DMS 273 treated with DMSO at 0.1 percent for 48 hours (cell line): ENCODE measurements around the gene TMEM74B.
"Not testable (repeated sequence)": the region's sequence is repeated elsewhere in the genome, so short reads cannot be mapped to it uniquely, and the experiment has no call there.

ENCODE experiments used
- DNase-seq: peaks from one replicate; lab custom pipeline; 2025; lab: John Stamatoyannopoulos, UW

Gene TMEM74B

DNA sequence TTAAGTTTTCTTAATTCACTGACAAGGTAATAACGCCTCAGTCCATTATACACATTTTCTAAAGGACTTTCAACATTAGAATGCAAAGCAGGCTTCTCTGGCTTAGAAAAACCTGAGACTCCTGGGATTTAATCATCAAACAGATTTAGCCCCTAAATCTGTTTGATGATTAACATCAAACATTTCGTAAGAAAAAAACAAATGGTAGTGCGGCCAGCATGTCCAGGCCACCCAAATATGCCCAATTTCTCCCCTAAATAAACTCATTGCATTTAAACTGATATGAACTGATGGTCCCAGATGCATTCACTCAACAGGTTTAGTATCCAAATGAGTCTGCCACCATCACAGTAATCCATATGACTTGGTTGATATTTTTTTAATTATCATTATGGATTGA is 6.2 kb downstream of the TMEM74B start:
- DNase-seq: no peak

- no peak for DNase-seq
Measured at GRCh38 chr20:1178103-1178502, 6.7 kb downstream of the TMEM74B start.

DNA sequence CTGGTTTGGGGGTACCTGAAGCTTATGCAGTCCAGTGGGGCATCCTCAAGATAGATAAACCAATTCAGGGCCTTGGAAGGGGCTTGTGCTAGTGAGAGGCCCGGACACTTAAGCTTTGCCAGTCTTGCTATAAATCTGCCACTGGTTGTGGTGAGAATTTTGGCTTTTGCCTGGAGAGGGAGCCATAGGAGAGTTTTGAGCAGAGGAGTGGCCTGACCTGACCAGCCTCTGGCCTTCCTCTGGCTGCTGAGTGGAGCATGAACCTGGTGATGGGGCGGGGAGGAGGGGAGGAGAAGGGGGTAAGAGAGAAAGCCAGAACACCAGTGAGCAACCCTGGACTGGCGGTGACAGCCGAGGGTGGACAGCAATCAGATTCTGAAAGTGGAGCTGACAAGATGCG is 7.1 kb downstream of the TMEM74B start:
- no peak for DNase-seq

GRCh38 chr20:1174787-1175186 is 10.0 kb downstream of the TMEM74B start:
- no peak for DNase-seq

- no peak for DNase-seq
Measured at GRCh38 chr20:1173698-1174097, 11.1 kb downstream of the TMEM74B start.

DNA sequence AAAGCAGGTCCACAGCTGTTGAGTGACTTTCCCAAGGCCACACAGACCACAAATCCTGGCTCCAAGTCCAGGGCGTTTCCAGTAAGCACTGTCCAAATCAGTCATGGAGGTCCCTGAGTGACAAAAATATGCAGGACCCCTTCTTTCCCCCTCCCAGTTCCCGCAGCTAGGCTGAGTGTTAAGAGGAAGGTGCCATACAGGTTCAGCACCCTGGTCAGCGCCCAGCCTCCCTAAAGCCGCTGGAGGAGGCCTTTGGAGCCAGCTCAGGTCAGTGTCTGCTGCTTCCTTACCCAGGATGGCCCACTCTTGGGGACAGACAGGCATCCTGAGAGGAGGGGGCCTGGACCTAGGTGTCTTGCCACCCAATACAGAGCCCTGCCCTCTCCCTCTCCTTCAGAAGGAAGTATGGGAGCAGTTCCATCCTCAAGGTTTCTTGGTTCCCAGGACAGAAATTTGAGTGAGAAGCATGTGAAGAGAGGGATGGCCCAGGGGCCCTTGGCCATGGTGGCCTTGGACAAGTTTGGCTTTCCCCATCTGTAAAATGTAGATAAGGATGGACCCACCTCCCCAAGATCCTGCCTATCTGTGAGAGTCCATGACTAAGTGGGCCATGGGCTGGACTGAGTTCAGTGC is 13.2 kb downstream of the TMEM74B start:
- no peak for DNase-seq

- no peak for DNase-seq
Measured at GRCh38 chr20:1169224-1169623, 15.6 kb downstream of the TMEM74B start.

DNA sequence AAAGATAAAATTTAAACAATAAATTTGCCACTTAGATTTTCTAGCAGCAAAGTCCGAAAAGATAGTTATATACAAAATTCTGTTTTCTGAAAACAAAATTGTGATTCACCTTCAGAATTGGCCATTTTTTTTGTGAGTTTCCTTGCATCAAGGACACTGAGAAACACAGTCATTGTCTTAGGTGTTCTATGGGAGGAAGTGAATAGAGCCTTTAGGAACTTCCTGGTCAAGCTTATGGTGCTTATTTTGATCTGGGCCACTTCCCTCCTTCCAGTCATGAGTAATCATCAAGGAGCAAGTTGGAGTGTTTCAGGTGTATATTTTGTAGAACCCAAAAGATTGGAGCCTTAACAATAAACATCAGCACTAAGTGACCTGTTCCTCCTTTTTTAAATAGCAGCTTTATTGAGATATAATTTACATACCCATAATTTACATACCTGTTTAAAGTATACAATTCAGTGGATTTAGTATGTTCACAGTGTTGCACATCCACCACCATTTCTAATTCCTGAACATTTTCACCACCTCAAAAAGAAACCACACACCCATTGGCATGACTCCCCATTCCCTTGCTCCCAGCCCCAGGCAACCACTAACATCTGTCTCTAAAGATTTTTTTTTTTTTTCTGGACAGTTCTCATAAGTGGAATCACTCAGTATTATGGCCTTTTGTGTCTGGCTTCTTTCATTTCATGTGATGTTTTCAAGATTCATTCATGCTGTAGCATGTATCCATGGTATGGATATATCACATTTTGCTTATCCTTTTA is 17.6 kb downstream of the TMEM74B start:
- no peak for DNase-seq

- no peak for DNase-seq
Measured at GRCh38 chr20:1165941-1166340, 18.8 kb downstream of the TMEM74B start.

GRCh38 chr20:1165521-1165920 is 19.3 kb downstream of the TMEM74B start:
- DNase-seq: no peak

GRCh38 chr20:1164871-1165270 is 19.9 kb downstream of the TMEM74B start:
- DNase-seq: no peak

GRCh38 chr20:1163653-1164052 is 21.1 kb downstream of the TMEM74B start:
- DNase-seq: no peak

DNA sequence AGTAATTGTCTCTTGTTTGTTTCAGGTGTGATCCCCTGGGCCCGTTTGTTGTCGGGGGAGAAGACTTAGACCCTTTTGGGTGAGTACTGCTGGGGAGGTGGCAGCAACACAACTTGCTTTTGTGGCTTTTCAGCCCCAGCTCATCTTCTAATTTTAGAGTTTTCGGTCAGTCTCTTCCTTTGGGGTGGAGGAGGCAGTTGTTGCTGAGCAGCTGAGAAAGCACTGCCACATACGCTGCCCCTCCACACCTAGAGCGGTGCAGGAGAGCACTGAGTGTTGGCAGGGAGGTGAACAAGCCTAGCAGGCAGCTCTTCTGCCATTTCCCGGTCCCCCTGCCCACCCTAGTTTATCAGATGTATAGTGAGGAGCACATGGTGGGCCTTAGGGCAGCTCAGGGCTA is 21.7 kb downstream of the TMEM74B start:
- no peak for DNase-seq

GRCh38 chr20:1160991-1161390 is 23.8 kb downstream of the TMEM74B start:
- DNase-seq: no peak

DNA sequence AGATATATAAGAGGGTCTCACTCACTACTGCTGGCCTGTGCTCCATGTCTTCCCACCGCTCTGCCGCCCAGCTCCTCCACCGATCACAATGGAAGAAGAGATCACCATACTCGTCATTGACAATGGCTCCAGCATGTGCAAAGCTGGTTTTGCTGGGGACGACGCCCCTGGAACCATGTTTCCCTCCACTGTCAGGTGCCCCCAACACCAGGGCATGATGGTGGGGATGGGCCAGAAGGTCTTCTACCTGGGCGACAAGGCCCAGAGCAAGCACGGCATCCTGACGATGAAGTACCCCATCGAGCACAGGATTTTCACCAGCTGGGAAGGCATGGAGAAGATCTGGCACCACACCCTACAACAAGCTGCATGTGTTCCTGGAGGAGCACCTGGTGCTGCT is 24.3 kb downstream of the TMEM74B start:
- DNase-seq: no peak

DNA sequence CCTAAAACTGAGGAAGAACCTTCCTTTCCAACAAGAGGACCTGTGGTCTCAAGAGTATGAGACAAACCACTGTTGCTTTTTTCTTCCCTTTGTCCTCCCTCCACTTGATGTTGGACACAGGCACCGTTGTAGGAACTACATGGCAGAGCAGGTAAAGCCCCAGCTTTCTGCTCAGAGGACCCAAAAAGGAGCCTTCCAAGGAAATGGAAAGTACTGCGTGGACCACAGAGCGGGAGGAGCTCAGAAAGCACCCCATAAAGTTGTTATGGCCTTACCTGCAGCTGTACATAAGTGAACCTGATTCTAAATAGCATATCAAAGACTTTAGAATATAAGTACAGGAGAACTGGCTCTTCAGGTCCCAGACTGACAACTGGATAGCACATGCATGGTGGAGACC is 29.4 kb downstream of the TMEM74B start:
- DNase-seq: no peak

DNA sequence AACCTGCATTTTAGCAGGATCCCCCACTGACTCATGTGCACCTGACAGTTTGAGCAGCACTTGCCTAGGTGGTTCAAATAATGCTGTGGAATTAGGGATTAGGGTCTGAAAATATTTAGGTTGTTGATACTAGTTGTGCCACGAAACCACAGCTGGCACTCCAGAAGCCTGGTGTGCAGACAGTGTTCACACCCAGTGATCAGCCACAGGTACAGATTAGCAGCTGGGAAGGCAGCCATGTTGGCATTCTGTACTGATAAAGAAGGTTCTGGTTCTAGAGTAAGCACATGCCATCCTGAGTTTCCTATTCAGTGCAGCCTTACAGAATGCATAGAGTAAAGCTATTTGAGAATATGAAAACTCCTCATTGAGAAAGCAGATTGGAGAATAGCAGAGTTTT is 30.1 kb downstream of the TMEM74B start:
- DNase-seq: no peak

- DNase-seq: no peak
Measured at GRCh38 chr20:1154226-1154625, 30.6 kb downstream of the TMEM74B start.

DNA sequence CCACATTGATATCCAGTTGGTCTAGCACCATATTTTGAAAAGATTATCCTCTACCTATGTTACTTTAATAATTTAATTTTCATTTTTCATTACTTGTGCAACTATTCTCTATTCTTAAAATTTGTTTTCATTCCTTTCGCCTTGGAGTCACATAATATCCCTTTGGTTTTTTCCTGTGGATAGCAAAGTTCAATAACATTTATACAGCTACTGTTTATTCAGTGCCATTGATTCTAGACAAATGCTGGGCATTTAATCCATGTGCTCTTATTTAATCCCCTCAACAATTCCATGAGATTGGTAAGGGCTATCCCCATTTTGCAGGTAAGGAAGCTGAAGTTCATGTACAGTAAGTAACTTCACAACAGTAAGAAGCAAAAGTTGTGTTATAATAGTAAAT is 33.8 kb downstream of the TMEM74B start:
- DNase-seq: no peak

GRCh38 chr20:1150218-1150617 is 34.6 kb downstream of the TMEM74B start:
- no peak for DNase-seq

DNA sequence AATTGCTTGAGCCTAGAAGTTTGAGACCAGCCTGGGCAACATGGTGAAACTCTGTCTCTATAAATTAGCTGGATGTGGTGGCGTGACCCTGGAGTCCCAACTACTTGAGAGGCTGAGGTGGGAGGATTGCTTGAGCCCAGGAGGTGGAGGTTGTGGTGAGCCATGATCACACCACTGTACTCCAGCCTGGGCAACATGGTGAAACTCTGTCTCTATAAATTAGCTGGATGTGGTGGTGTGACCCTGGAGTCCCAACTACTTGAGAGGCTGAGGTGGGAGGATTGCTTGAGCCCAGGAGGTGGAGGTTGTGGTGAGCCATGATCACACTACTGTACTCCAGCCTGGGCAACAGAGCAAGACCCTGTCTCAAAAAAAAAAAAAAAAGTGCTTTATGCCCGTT is 35.0 kb downstream of the TMEM74B start:
- DNase-seq: not testable (repeated sequence)

- DNase-seq: no peak
Measured at GRCh38 chr20:1146957-1147356, 37.8 kb downstream of the TMEM74B start.

DNA sequence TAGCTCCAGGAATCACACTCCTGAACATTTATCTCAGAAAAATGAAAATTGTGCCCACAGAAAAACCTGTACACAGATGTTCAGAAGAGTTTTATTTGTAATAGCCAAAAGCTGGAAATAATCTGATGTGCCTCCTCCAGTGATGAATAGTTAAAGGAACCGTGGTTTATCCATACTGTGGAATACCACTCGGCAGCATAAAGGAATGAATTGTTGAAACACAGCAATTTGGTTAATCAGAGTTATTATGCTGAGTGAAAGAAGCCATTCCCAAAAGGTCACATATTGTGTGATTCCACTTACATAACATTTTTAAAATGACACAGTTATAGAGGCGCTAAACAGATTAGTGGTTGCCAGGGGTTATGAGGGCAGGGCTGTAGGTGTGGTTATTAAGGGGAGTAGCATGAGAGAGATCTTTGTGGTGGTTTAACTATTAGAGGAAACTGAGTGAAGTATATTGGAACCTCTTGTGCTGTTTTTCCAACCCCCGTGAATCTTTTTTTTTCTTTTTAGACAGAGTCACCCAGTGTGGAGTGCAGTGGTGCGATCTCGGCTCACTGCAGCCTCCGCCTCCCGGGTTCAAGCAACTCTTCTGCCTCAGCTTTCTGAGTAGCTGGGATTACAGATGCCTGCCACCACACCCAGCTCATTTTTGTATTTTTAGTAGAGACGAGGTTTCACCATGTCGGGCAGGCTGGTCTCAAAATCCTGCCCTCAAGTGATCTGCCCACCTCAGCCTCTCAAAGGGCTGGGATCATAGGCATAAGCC is 40.2 kb downstream of the TMEM74B start:
- no peak for DNase-seq
